ENCODE measurements around the gene CFAP61.

GRCh38 chr20:20206788-20207187 is 154.5 kb downstream of the CFAP61 start:
- TF ChIP-seq, protein P1, sequence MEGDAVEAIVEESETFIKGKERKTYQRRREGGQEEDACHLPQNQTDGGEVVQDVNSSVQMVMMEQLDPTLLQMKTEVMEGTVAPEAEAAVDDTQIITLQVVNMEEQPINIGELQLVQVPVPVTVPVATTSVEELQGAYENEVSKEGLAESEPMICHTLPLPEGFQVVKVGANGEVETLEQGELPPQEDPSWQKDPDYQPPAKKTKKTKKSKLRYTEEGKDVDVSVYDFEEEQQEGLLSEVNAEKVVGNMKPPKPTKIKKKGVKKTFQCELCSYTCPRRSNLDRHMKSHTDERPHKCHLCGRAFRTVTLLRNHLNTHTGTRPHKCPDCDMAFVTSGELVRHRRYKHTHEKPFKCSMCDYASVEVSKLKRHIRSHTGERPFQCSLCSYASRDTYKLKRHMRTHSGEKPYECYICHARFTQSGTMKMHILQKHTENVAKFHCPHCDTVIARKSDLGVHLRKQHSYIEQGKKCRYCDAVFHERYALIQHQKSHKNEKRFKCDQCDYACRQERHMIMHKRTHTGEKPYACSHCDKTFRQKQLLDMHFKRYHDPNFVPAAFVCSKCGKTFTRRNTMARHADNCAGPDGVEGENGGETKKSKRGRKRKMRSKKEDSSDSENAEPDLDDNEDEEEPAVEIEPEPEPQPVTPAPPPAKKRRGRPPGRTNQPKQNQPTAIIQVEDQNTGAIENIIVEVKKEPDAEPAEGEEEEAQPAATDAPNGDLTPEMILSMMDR (IDR thresholded peaks at IDR 0.05; ENCODE audit: insufficient read depth, low read length, poor library complexity, severe bottlenecking): no peak
- TF ChIP-seq EZH2phosphoT487 (conservative IDR thresholded peaks at IDR 0.05; ENCODE audit: low read length): no peak
